ENCODE results near the gene SCO2.
"Not testable (repeated sequence)": the region's sequence is repeated elsewhere in the genome, so short reads cannot be mapped to it uniquely, and the experiment has no call there.

The SCO2 gene

GRCh38 chr22:50531546-50531961 lies 6.2 kb upstream of the SCO2 start:
- DNase-seq, result peak; percentile 82

- peak; percentile 87 for DNase-seq
These were observed 5.6 kb upstream of the SCO2 start for GRCh38 chr22:50530877-50531545.

- no peak for DNase-seq
These were observed 5.1 kb upstream of the SCO2 start for GRCh38 chr22:50530580-50530876.

- peak; percentile 84 for DNase-seq
These were observed 4.6 kb upstream of the SCO2 start, which contains the start of gene TYMP for GRCh38 chr22:50529897-50530579. Gene TYMP, minus strand, starts transcription at chr22:50530012. Its CDS starts 303 bp downstream, at chr22:50529709.

- DNase-seq, result no peak
These were observed 4.1 kb upstream of the SCO2 start for GRCh38 chr22:50529416-50529896.

- no peak for DNase-seq
These were observed 3.5 kb upstream of the SCO2 start for GRCh38 chr22:50528682-50529415.

DNA sequence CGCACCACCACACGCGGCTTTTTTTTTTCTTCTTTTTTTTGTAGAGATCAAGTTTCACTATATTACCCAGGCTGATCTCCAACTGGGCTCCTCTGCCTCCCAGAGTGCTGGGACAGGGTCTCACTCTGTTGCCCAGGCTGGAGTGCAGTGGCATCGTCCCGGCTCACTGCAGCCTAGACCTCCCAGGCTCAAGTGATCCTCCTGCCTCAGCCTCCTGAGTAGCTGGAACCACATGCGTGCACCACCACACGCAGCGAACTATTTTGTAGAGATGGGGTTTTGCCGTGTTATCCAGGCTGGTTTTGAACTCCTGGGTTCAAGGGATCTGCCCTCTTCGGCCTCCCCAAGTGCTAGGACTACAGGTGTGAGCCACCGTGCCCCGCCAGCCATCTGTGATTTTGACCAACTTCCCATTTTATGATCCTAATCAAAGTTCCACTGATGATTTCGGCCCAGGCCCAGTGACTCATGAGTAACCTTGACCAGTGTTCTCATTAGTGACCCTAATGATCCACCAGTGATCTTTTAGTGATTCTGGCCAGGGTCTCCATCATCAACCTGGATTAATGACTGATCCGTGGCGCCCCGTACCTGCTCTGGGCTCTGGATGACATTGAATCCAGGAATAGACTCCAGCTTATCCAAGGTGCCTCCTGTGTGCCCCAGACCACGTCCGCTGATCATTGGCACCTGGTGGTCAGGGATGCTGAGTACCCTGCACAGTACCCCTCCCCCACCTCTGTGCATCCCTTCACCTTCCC lies 2.7 kb upstream of the SCO2 start:
- no peak for DNase-seq

- DNase-seq, result peak; percentile 61
These were observed 1.7 kb upstream of the SCO2 start for GRCh38 chr22:50526834-50527801.

DNA sequence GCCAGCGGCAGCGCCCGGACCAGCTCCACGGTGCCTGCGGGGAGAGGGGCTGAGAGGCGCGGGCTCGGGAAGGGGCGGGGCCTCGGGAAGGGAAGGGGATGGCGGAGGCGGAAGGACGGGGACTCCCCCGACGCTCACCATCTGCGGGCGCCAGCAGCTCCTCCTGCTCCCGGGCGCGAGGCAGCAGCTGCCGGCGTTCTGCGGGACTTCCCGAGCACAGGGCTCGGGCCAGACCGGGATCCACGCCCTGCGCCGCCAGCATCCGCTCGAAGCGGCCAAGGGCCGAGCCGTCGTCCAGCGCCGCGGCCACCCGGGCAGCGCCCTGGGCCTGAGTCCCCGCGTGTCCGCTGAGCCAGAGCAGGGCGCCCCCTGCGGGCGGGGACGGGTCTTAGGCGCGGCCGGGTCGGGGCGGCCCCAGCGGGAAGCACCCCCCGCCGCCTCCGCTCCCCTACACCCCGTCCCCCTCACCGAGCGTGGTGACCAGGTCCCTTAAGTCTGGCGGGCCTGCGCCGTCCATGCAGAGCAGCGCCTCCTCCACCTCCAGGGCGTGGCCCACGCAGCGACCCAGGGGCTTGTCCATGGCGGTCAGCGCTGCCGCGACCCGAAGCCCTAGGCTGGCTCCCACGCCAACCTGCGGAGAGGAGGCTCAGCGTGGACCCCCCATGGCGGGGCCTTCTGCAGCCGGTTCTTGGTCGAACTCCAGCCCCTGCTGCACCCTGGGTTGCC lies 873 bp upstream of the SCO2 start:
- peak; percentile 86 for DNase-seq

DNA sequence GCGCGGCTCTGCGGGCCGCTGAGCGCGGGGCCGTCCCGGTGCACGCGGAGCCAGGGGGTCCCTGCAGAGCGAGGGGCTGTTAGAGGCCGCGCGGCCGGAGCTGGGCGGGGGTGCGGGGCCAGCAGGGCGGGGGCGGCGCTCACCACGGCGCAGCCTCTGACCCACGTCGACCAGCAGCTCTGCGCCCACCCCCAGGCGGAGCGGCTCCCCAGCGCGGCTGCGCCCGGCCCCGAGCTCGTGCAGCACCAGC lies 385 bp upstream of the SCO2 start:
- no peak for DNase-seq

DNA sequence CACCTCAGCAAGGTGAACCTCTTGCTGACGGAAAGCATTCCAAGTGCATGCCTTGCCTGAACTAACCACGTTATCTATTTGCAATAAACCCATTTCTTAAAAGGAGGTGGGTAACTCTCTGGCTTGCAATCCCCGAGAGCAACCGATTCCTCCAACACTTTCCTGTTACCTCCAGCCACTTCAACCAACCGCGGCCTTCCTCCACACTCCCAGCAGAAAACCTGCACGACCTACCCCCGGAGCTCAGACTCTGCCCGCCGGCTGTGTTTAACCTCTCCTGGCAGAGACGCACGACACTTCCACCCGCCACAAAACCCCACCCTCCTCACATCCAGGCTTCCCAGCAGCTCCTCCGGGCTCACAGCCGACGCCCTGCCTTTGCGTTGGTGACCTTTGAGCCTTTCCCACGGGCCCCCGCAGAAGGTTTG lies 708 bp downstream of the SCO2 start:
- no peak for DNase-seq

- DNase-seq, result no peak
These were observed 1.4 kb downstream of the SCO2 start for GRCh38 chr22:50523806-50524675.

- no peak for DNase-seq
These were observed 2.0 kb downstream of the SCO2 start for GRCh38 chr22:50523458-50523805.

DNA sequence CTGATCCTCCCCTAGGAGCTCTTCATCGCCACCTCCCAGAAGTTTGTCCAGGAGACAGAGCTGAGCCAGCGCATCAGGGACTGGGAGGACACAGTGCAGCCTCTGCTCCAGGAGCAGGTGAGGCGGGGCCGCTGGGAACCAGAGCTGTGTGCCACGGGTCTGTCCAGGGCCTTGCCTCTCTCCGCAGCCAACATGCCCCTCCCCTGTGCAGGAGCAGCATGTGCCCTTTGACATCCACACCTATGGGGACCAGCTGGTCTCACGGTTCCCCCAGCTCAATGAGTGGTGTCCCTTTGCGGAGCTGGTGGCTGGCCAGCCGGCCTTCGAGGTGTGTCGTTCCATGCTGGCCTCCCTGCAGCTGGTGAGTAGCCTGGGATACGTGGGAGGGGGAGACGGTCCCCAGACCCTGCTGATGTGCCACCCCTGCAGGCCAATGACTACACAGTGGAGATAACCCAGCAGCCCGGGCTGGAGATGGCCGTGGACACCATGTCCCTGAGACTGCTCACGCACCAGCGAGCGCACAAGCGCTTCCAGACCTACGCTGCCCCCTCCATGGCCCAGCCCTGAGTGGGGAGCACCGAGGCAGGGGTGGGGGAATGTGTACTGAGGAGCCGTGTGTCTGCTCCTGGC lies 2.5 kb downstream of the SCO2 start:
- DNase-seq, result no peak

DNA sequence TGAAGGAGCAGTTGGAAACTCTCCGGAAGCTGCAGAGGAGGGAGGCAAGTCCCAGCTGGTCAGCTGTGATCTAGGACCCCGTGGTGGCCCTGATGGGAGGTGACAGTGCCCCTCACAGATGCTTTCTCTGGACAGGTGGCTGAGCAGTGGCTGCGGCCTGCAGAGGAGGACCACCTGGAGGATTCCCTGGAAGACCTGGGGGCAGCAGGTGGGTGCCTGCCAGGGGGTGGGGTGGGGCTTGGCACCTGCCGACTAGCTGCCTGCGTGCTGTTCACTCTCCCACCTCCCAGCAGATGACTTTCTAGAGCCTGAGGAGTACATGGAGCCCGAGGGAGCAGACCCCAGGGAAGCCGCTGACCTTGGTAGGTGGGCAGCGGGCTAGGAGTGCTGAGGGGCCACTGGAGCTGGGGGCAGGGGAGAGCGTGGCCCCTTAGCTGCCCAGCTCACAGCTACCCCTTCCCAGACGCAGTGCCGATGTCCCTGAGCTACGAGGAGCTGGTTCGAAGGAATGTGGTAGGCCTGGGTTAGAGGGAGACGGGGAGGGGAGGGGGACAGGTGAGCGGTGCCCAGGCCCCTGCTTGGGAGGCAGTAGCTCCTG lies 3.1 kb downstream of the SCO2 start:
- DNase-seq, result no peak

DNA sequence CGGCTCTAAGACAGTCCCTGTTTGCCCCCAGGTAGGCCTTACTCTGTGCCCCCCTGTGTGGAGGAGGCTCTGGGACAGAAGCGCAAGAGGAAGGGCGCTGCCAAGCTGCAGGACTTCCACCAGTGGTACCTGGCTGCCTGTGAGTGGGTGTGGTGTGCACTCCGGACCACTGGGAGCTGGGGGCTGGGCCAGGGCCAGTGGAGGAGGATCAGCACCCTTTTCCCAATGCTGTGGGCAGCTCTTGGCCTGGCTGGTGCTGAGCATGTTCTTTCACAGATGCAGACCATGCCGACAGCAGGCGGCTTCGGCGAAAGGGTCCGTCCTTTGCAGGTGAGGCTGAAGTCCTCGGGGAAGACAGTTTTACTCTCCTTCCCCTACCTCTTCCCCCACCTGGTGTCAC lies 3.7 kb downstream of the SCO2 start:
- no peak for DNase-seq

GRCh38 chr22:50520826-50521453 lies 4.5 kb downstream of the SCO2 start:
- DNase-seq, result no peak

DNA sequence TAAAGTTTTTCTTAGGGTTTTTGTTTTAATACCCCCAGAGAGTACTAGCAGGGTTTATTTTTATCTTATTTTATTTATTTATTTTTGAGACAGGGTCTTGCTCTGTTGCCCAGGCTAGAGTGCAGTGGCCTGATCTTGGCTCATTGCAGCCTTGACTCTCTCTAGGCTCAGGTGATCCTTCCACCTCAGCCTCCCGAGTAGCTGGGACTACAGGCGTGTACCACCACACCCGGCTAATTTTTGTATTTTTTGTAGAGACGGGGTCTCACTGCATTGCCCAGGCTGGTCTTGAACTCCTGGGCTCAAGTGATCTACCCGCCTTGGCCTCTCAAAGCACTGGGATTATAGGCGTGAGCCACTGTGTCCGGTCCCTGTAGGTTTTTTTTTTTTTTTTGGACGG lies 5.2 kb downstream of the SCO2 start:
- DNase-seq, result not testable (repeated sequence)

- no peak for DNase-seq
These were observed 6.2 kb downstream of the SCO2 start for GRCh38 chr22:50519151-50519550.
